HT-29 (cell line): ENCODE data around the gene CCNA2. TPM values are rescaled to one million over a fixed set of nuclear protein-coding genes. Genes with fewer than 3 reads are reported as not detected.

Source experiments
- DNase-seq: peaks from one replicate; pipeline ENCODE4 v3.0.0-alpha.2; 2015; ENCODE audit warnings: low spot score
- total RNA-seq: library from RNA; depleted of rRNA; stranded (reverse); fragments of >200 nt; shearing (Covaris generic); gene quantifications from 2 replicates; pipeline ENCODE4 v1.2.3, GENCODE V29; 2014; rRNA removed

Gene CCNA2
- total RNA-seq, 1 experiment from 2014 or later = 90.9 TPM

DNA sequence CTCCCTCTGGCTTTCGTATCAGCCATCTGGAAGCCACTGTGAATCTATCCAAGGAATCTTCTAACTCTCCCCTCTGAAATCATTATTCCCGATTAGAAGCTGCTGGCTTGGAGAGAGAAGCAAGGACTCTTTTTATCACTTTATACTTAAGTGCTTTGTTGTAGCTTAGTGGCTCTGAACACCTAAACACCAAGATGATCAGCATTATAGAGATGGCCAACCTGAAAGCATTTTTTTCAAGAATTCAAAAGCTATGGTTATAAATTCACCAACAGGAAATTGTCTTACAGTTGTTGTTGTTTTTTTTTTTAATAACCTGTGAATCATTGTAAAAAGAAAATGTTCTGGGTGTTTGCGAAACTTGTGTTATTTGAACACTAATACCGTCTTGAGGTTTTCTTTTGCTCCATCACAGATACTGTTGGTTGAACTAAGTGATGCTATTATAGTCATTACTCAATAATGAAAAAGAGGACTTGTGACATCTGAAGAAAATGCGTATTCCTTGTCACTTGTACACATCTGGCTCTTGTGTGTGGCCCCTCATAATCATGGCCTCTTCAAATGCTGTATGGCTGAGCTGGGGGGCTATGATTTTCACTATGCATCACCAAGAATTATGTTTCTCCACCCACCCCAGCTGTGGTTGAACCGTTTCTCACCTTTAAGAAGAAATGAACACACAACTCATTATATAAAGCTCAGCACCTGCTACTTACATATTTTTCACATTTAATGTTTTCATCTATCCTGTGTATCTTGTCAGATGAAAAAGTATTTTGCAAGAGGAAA, 46.9 kb downstream of the CCNA2 start:
- no peak for DNase-seq

DNA sequence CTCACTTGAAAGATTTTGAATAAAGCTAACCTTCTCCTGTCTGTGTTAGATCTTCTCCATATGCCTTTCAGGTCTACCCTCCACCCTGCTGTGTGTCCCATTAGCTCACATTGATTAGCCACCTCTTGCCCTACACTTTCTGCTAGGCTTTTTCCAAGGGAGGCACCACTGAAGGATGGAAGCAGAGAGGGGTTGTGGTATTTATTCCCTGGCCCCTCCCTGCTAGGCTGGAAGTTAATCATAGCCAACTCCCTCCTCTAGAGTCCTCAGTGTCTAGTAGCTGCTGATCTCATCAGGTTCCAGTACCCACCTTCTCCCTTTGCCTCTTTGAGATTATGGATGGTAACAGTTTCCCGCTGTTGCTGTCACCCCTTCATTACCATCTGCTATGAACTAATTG, 49.8 kb downstream of the CCNA2 start:
- no peak for DNase-seq

DNA sequence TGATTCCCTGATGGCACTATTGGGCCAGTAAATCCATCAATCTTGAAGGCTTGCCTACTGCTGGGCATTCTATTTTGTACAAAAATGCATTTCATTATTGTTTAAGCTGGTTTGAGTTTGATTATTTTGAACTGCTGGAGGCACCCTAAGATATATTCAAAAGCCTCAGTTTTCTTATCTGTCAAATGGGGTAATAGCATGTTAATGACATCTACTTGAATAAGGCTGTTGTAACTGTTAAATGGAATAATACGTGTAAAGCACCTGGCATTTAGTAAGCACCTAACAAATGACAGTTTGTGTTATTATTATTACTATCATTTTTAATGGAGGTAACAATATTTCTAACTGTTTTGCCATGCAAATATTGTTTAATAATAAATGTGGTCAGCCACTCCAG, 51.8 kb downstream of the CCNA2 start:
- no peak for DNase-seq

DNA sequence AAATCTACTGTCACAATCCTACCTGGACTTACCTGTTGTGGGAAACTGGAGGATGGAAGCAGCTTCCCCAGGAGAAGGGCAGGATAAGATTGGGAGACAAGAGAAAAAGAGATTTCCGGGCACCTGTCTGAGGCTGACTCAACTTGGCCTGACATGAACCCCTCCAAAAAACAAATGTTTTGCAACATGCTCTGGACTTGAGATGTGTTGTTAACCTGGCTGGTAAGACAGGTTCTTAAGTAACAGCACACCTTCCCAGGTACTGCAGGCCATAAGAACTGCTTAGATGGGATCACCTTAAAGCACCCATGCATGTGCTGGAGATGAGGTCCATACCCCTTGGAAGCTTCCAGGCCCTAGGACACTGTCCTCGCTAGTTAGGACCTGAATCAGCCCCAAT, 54.3 kb downstream of the CCNA2 start:
- DNase-seq = no peak

DNA sequence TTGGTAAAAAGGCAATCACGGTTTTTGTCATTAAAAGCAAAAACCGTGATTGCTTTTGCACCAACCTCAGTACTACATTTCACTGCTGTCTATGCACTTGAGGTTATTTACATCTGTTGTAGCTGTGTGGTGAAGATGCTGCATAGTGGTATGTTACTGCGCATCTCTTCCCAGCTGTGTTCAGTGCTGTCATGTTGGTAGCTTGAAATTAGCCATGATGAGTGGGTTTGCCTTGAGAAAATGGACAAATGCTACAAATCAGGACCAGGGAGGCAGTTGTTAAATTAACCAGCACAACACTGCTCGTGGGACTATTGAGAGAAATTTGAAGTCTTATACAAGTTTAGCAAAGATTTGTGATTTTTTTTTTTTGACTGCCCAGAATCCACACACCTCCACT, 56.5 kb downstream of the CCNA2 start:
- no peak for DNase-seq

Other genes starting within 250 kb of the CCNA2 start
- 107 and 124 TPM in 2 replicates for gene ANXA5, start 126.9 kb downstream of the CCNA2 start, total RNA-seq
- gene SMIM43, start 58.7 kb downstream of the CCNA2 start, total RNA-seq = not detected in 2 replicates
- gene EXOSC9, start 22.6 kb downstream of the CCNA2 start, total RNA-seq = 19.0 and 24.6 TPM in 2 replicates
- gene BBS7, start 46.6 kb upstream of the CCNA2 start, total RNA-seq = 7.6 and 10.0 TPM in 2 replicates
- not detected in 2 replicates for gene TRPC3, start 128.2 kb upstream of the CCNA2 start, total RNA-seq